Stimulated activated CD4-positive, alpha-beta T cell treated with anti-CD3 and anti-CD28 coated beads, TNF-alpha, amount 100 ng/mL, for 48 hours (primary cell): ENCODE results near the gene IGF1R.

Experiments used
- DNase-seq, 3 donors: peaks; one replicate each; pipeline ENCODE4 v3.0.0-alpha.2; 2020; ENCODE audit warnings: low read depth in 3 of 3

Gene IGF1R

GRCh38 chr15:98745650-98746374 is 97.5 kb downstream of the IGF1R start:
- no peak for DNase-seq

- DNase-seq, result no peak
Measured at GRCh38 chr15:98746375-98747155, 98.2 kb downstream of the IGF1R start.

GRCh38 chr15:98751767-98752166 is 103.4 kb downstream of the IGF1R start:
- DNase-seq, result no peak

GRCh38 chr15:98753726-98754656 is 105.7 kb downstream of the IGF1R start:
- DNase-seq, result no peak

- no peak for DNase-seq
Measured at GRCh38 chr15:98754657-98755022, 106.3 kb downstream of the IGF1R start.

- DNase-seq, result no peak
Measured at GRCh38 chr15:98755138-98755537, 106.8 kb downstream of the IGF1R start.

GRCh38 chr15:98755781-98756180 is 107.4 kb downstream of the IGF1R start:
- no peak for DNase-seq

- DNase-seq, result no peak
Measured at GRCh38 chr15:98758224-98758623, 109.9 kb downstream of the IGF1R start.

- DNase-seq, result no peak
Measured at GRCh38 chr15:98759277-98759676, 110.9 kb downstream of the IGF1R start.

GRCh38 chr15:98760112-98760826 is 111.9 kb downstream of the IGF1R start:
- no peak for DNase-seq

- no peak for DNase-seq
Measured at GRCh38 chr15:98760975-98761374, 112.6 kb downstream of the IGF1R start.

- DNase-seq, result no peak
Measured at GRCh38 chr15:98763179-98763578, 114.8 kb downstream of the IGF1R start.

GRCh38 chr15:98764291-98764690 is 116.0 kb downstream of the IGF1R start:
- no peak for DNase-seq

- DNase-seq, result no peak
Measured at GRCh38 chr15:98765610-98766009, 117.3 kb downstream of the IGF1R start.

- DNase-seq, result no peak
Measured at GRCh38 chr15:98767692-98768091, 119.4 kb downstream of the IGF1R start.

GRCh38 chr15:98769867-98770266 is 121.5 kb downstream of the IGF1R start:
- DNase-seq, result no peak

GRCh38 chr15:98770984-98771383 is 122.6 kb downstream of the IGF1R start:
- DNase-seq, result no peak

GRCh38 chr15:98771541-98771940 is 123.2 kb downstream of the IGF1R start:
- no peak for DNase-seq

- DNase-seq, result no peak
Measured at GRCh38 chr15:98772895-98773294, 124.6 kb downstream of the IGF1R start.

- no peak for DNase-seq
Measured at GRCh38 chr15:98773616-98774015, 125.3 kb downstream of the IGF1R start.

GRCh38 chr15:98774756-98775497 is 126.6 kb downstream of the IGF1R start:
- DNase-seq, result no peak
